GM12878 (cell line): ENCODE data around the gene CCSER1. TPM values are rescaled to one million over a fixed set of nuclear protein-coding genes. Genes with fewer than 3 reads are reported as not detected.

Source experiments
- ATAC-seq: fragments of 200-7000 bp; cut with Tn5 transposase; 3 replicates; pipeline ENCODE4 v1.9.1; 2020; ENCODE audit warnings: mild to moderate bottlenecking, moderate library complexity
- BruUV-seq: library from RNA; stranded (reverse); fragments of 400-500 nt; replicated peaks from 2 replicates; lab custom pipeline; 2021; lab: Mats Ljungman, UMichigan
- CTCF ChIA-PET: fragments of 300-600 bp; sonication (Branson Sonifier 250); formaldehyde crosslinking; extraction: SDS; loops from one replicate; lab custom pipeline; 2021; ENCODE audit warnings: inconsistent platforms; lab: Yijun Ruan, JAX
- POLR2A ChIA-PET: fragments of 350-600 bp; formaldehyde crosslinking; extraction: SDS; loops from one replicate; lab custom pipeline; 2021; ENCODE audit warnings: inconsistent platforms; lab: Charles Lee
- RAD21 ChIA-PET: fragments of 300-600 bp; sonication (Branson Sonifier 250); formaldehyde crosslinking; loops from one replicate; lab custom pipeline; 2023; ENCODE audit warnings: antibody characterized with exemption; ENCODE audit not compliant: unreplicated experiment; lab: Charles Lee
- SMC1A ChIA-PET: fragments of 300-600 bp; sonication (Branson Sonifier 250); formaldehyde crosslinking; loops from one replicate; lab custom pipeline; 2023; ENCODE audit not compliant: unreplicated experiment, uncharacterized antibody; lab: Charles Lee
- DNase-seq: peaks from one replicate; pipeline ENCODE4 v3.0.0-alpha.2; 2011; ENCODE audit warnings: low read depth, low spot score
- FAIRE-seq: peaks from 3 replicates; lab custom pipeline; 2011; peaks lifted over from hg19 to GRCh38; lab: Jason Lieb, UNC
- H2AFZ ChIP-seq: 2 replicates; pipeline ENCODE4 v1.6.0; 2011; ENCODE audit warnings: low read depth, low read length, control low read depth; ENCODE audit not compliant: control insufficient read depth
- H3K27ac ChIP-seq: 2 replicates; pipeline ENCODE4 v1.5.1; 2011; ENCODE audit warnings: control low read depth; ENCODE audit not compliant: control insufficient read depth, insufficient read depth
- H3K27me3 ChIP-seq, 2 experiments: replicated peaks in 1 of 2; 2 replicates each; pipeline versions ENCODE4 v1.6.0 to v1.6.1; 2011; ENCODE audit warnings: low read length in 1 of 2; ENCODE audit not compliant: control insufficient read depth in 2 of 2, insufficient read depth in 2 of 2
- H3K36me3 ChIP-seq, 2 experiments: 2 replicates each; pipeline ENCODE4 v1.5.1; 2011; ENCODE audit warnings: low read length in 1 of 2; ENCODE audit not compliant: control insufficient read depth in 2 of 2, insufficient read depth in 2 of 2
- H3K4me1 ChIP-seq: 2 replicates; pipeline ENCODE4 v1.6.1; 2011; ENCODE audit warnings: mild to moderate bottlenecking, low read length, moderate library complexity, mixed read lengths; ENCODE audit not compliant: control insufficient read depth, insufficient read depth
- H3K4me2 ChIP-seq: 2 replicates; pipeline ENCODE4 v1.6.0; 2011; ENCODE audit warnings: control low read depth; ENCODE audit not compliant: control insufficient read depth, insufficient read depth
- H3K4me3 ChIP-seq: fragments of 200-600 bp; sonication (generic); 2 replicates; pipeline ENCODE4 v1.5.1; 2016
- H3K79me2 ChIP-seq: 2 replicates; pipeline ENCODE4 v1.6.0; 2011; ENCODE audit warnings: low read length; ENCODE audit not compliant: control insufficient read depth, insufficient read depth
- H3K9ac ChIP-seq: 2 replicates; pipeline ENCODE4 v1.8.0; 2011; ENCODE audit warnings: low read length, control low read depth, mixed read lengths; ENCODE audit not compliant: control insufficient read depth, insufficient read depth
- H3K9me3 ChIP-seq: replicated peaks from 3 replicates; pipeline ENCODE4 v1.5.1; 2011; ENCODE audit warnings: mild to moderate bottlenecking, low read length; ENCODE audit not compliant: control insufficient read depth, insufficient read depth
- H4K20me1 ChIP-seq: 2 replicates; pipeline ENCODE4 v1.6.0; 2011; ENCODE audit not compliant: control insufficient read depth, insufficient read depth
- BACH1 ChIP-seq: fragments of 450-650 bp; IDR thresholded peaks from 2 replicates; pipeline ENCODE4 v1.6.1; 2017; ENCODE audit warnings: mild to moderate bottlenecking, borderline replicate concordance
- IKZF1 ChIP-seq: fragments of 450-650 bp; conservative IDR thresholded peaks from 2 replicates; pipeline ENCODE4 v1.6.1; 2017; ENCODE audit warnings: antibody characterized with exemption, mild to moderate bottlenecking
- NFIC ChIP-seq: IDR thresholded peaks from 2 replicates; pipeline ENCODE4 v1.6.1; 2012; ENCODE audit warnings: low read depth, mild to moderate bottlenecking, inconsistent platforms, low read length, moderate library complexity
- NFXL1 ChIP-seq: fragments of 450-650 bp; IDR thresholded peaks from 2 replicates; pipeline ENCODE4 v1.6.1; 2017; ENCODE audit warnings: antibody characterized with exemption, mild to moderate bottlenecking, borderline replicate concordance
- NFYA ChIP-seq: IDR thresholded peaks from 2 replicates; pipeline ENCODE4 v1.6.1; 2011; ENCODE audit warnings: low read depth, mild to moderate bottlenecking, low read length, improper control_type of control experiment, borderline replicate concordance
- RFX5 ChIP-seq: IDR thresholded peaks from 2 replicates; pipeline ENCODE4 v1.6.1; 2011; ENCODE audit warnings: low read depth, low read length, improper control_type of control experiment
- SIN3A ChIP-seq: IDR thresholded peaks from 2 replicates; pipeline ENCODE4 v1.6.1; 2012; ENCODE audit warnings: low read depth, low read length, improper control_type of control experiment
- SMARCA5 ChIP-seq: fragments of 450-650 bp; IDR thresholded peaks from 2 replicates; pipeline ENCODE4 v1.6.1; 2017; ENCODE audit warnings: mild to moderate bottlenecking
- ZNF24 ChIP-seq: fragments of 450-650 bp; IDR thresholded peaks from 2 replicates; pipeline ENCODE4 v1.6.1; 2017; ENCODE audit warnings: antibody characterized with exemption, mild to moderate bottlenecking
- WGBS: methylation state at CpG from one replicate; pipeline ENCODE4 v1.1.6; 2016; ENCODE audit warnings: low lambda C conversion rate; ENCODE audit not compliant: insufficient replicate concordance, insufficient coverage; ENCODE audit errors: missing lambda C conversion rate; 5-methylcytosine and 5-hydroxymethylcytosine counted together
- in situ Hi-C: fragments of 300-500 bp; cut with MboI; formaldehyde crosslinking; loops from 9 replicates; pipeline ENCODE4 v1.14.3; 2018; ENCODE audit warnings: mixed read lengths
- intact Hi-C: fragments of 100-400 bp; cut with micrococcal nuclease; formaldehyde crosslinking; loops from one replicate; pipeline ENCODE4 v1.14.2; 2022; ENCODE audit not compliant: unreplicated experiment
- polyA plus RNA-seq, 11 experiments: library from polyadenylated mRNA; depleted of rRNA in 4 of 11; unstranded in 6 of 11; stranded (reverse) in 5 of 11; fragments of >200 nt; fragmentation: Nextera tagmentation in 4 of 11; fragmentation: Illumina TruSeq in 1 of 11; extraction: Ambion mirVana in 4 of 11; extraction: Trizol in 1 of 11; gene quantifications; 1 replicate in 1 of 11; 2 replicates in 10 of 11; pipeline versions ENCODE4 v1.2.1 to v1.2.3, GENCODE V29; 2011 to 2016; ENCODE audit warnings: inconsistent platforms in 2 of 11, missing spikeins in 2 of 11, low read depth in 1 of 11
- total RNA-seq, 4 experiments: library from RNA; depleted of rRNA in 3 of 4; stranded (reverse); fragments of >200 nt in 3 of 4; fragmentation: Illumina TruSeq in 1 of 4; extraction: Trizol in 1 of 4; gene quantifications; 2 replicates each; pipeline versions ENCODE4 v1.2.1 to v1.2.3, GENCODE V29; 2013 to 2021
- TF ChIP-seq, protein P1 (sequence below): IDR thresholded peaks from 2 replicates; pipeline ENCODE4 v1.6.1; 2012; ENCODE audit warnings: low read depth, low read length, improper control_type of control experiment
- TF ChIP-seq, protein P2 (sequence below): IDR thresholded peaks from 2 replicates; pipeline ENCODE4 v1.6.1; 2011; ENCODE audit warnings: low read depth, mild to moderate bottlenecking, low read length, moderate library complexity, borderline replicate concordance; ENCODE audit errors: extremely low read depth
- TF ChIP-seq, protein P3 (sequence below): fragments of 450-650 bp; IDR thresholded peaks from 2 replicates; pipeline ENCODE4 v1.6.1; 2017; ENCODE audit warnings: borderline replicate concordance

Gene CCSER1
- total and polyA plus RNA-seq, 10 of the 15 experiments (the other 5 are each of a cell fraction or from before 2014, with no cell fraction given), result 0.22 to 2.7 (median 1.0) TPM

DNA sequence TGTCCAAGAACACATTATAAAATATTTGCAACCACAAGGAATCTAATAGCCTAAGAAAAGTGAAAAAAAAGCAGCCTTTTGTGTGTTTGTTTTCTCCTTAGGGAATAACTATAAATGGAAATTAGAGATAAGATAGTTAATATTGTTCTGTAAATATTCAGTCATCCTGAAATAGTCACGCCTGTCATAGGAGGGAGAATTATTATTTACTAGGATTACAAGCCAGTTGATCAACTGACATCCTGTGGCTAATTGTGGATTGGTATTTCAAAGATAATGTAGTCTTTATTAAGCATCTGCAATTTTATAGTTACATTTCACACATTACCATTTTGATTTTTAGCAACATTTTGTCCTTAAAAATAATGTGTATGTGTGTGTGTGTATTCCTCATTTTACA, 118.6 kb downstream of the CCSER1 start (continued):
- no peak for TF ChIP-seq BACH1
- TF ChIP-seq RFX5, result no peak
- no peak for TF ChIP-seq NFYA
- TF ChIP-seq SIN3A, result no peak
- TF ChIP-seq, protein P1, sequence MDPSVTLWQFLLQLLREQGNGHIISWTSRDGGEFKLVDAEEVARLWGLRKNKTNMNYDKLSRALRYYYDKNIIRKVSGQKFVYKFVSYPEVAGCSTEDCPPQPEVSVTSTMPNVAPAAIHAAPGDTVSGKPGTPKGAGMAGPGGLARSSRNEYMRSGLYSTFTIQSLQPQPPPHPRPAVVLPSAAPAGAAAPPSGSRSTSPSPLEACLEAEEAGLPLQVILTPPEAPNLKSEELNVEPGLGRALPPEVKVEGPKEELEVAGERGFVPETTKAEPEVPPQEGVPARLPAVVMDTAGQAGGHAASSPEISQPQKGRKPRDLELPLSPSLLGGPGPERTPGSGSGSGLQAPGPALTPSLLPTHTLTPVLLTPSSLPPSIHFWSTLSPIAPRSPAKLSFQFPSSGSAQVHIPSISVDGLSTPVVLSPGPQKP, result no peak

DNA sequence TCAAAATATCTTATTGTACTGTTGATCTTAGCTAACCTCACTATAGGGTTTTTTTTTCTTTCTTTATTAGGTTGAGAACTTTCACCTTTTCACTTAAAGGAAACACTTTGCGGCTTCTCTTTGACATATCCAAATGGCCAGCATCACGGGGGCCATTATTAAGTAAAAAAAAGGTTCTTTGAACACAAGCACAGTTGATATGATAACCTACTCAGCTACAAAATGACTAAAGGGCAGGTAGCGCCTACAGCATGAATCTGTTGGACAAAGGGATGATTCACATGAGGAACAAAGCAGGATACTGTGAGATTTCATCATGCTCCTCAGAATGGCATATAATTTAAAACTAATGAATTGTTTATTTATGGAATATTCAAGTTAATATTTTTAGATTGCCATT, 119.6 kb downstream of the CCSER1 start:
- no peak overlapping the region for H2AFZ ChIP-seq
- no peaks in the 10 kb centered on the region for H3K79me2 ChIP-seq
- ATAC-seq (no peak), DNase-seq (no peak), FAIRE-seq (no peak)
- in situ Hi-C loops, result no loop called here
- POLR2A ChIA-PET, result no interaction called here
- H3K27ac ChIP-seq, result no peak overlapping the region
- no TSS peak for BruUV-seq
- no peak overlapping the region for H3K4me3 ChIP-seq
- no peaks in the 10 kb centered on the region for H3K36me3 ChIP-seq
- H3K4me2 ChIP-seq, result no peak overlapping the region
- H3K9ac ChIP-seq, result no peak overlapping the region
- whole genome bisulfite sequencing, result 32% methylated on average over 3 of the region's 3 CpGs
- H4K20me1 ChIP-seq, result no peaks in the 10 kb centered on the region
- TF ChIP-seq ZNF24 (no peak), NFIC (no peak), IKZF1 (no peak), NFXL1 (no peak), SMARCA5 (no peak)
- TF ChIP-seq, protein P2, sequence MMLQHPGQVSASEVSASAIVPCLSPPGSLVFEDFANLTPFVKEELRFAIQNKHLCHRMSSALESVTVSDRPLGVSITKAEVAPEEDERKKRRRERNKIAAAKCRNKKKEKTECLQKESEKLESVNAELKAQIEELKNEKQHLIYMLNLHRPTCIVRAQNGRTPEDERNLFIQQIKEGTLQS, result no peak
- TF ChIP-seq, protein P3, sequence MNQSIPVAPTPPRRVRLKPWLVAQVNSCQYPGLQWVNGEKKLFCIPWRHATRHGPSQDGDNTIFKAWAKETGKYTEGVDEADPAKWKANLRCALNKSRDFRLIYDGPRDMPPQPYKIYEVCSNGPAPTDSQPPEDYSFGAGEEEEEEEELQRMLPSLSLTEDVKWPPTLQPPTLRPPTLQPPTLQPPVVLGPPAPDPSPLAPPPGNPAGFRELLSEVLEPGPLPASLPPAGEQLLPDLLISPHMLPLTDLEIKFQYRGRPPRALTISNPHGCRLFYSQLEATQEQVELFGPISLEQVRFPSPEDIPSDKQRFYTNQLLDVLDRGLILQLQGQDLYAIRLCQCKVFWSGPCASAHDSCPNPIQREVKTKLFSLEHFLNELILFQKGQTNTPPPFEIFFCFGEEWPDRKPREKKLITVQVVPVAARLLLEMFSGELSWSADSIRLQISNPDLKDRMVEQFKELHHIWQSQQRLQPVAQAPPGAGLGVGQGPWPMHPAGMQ, result no peak
- TF ChIP-seq, all 136 proteins: peak for 0
- Histone ChIP-seq H3K4me1 (no peaks in the 10 kb centered on the region), H3K9me3 (no peaks in the 10 kb centered on the region), H3K27me3 (no peaks in the 10 kb centered on the region)
- ChIA-PET CTCF (no interaction called here), RAD21 (no interaction called here), SMC1A (no interaction called here)
- intact Hi-C loops, result no loop called here
